Measurements from ENCODE around the gene SIL1.
A peak's percentile ranks its signal among the peaks of the same experiment; 100 is the strongest.
"Not testable (repeated sequence)": the region's sequence is repeated elsewhere in the genome, so short reads cannot be mapped to it uniquely, and the experiment has no call there.

Gene SIL1

GRCh38 chr5:139022528-139022927, 175.6 kb downstream of the SIL1 start:
- Histone ChIP-seq H3K36me3 (ENCODE audit: control insufficient read depth in 5 of 5, insufficient read depth in 5 of 5, low read length in 5 of 5) (peaks cover 19 to 44% (median 29%) of the 10 kb centered on the region in 5 donors), H3K9ac (ENCODE audit: low read length in 5 of 5) (no peak overlapping the region), H3K27me3 (ENCODE audit: control insufficient read depth in 5 of 5, insufficient read depth in 4 of 5, low read length in 5 of 5) (no peaks in the 10 kb centered on the region), H3K27ac (ENCODE audit: low read depth, low read length) (no peak overlapping the region), H3K4me1 (ENCODE audit: control insufficient read depth in 5 of 5, insufficient read depth in 5 of 5, low read length in 5 of 5) (peaks cover 0 to 9% (median 0%) of the 10 kb centered on the region in 5 donors), H3K4me3 (ENCODE audit: low read depth in 1 of 5, low read length in 5 of 5) (no peak overlapping the region), H3K9me3 (ENCODE audit: control insufficient read depth in 5 of 5, low read length in 5 of 5) (no peaks in the 10 kb centered on the region)

DNA sequence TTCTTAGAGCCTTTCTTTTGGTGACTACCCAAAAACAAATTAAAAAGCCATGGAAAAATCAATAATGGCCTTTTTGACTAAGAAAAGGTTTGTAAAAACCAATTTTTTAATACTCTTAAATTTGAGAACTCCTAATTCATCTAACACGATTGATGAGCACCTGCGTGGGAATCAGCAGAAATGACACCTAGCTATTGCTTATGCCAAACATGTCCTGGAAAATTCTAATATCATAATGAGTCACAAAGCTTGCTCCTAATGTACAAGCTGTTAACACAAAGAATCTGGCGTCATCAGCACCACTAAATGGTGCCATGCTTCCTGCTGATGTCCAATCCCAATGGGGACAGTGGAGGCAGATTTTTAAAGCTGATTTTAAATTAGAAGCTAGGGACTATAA, 176.8 kb downstream of the SIL1 start:
- H3K27ac ChIP-seq (ENCODE audit: low read depth, low read length), result no peak overlapping the region
- H3K36me3 ChIP-seq (ENCODE audit: control insufficient read depth in 5 of 5, insufficient read depth in 5 of 5, low read length in 5 of 5), result peaks cover 20 to 47% (median 30%) of the 10 kb centered on the region in 5 donors
- H3K27me3 ChIP-seq (ENCODE audit: control insufficient read depth in 5 of 5, insufficient read depth in 4 of 5, low read length in 5 of 5), result no peaks in the 10 kb centered on the region

DNA sequence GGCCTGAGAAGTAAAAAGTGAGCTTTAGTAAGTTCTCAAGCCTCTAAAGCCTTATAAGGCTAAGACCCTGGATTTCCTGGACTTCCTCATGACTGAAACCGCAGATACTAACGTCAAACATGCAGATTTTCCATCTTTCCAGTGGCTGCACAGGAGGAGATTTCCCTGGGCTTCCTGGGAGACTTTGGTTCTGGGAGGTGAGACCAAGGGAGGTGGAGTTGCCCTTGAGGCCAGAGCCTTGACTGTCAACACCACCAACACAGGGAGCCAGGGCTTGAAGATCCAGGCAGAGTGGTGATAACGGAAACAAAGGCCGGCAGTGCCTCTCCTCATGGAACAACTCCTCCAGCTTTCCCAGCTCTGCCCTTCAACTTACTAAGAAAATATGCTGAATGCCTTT, 178.3 kb downstream of the SIL1 start:
- H3K9ac ChIP-seq (ENCODE audit: low read length in 5 of 5), result no peak overlapping the region
- peaks cover 23 to 54% (median 26%) of the 10 kb centered on the region in 5 donors for H3K36me3 ChIP-seq (ENCODE audit: control insufficient read depth in 5 of 5, insufficient read depth in 5 of 5, low read length in 5 of 5)

More for the DNA sequence above, 176.8 kb downstream of the SIL1 start:
- Histone ChIP-seq H3K9me3 (ENCODE audit: control insufficient read depth in 5 of 5, low read length in 5 of 5) (no peaks in the 10 kb centered on the region), H3K4me3 (ENCODE audit: low read depth in 1 of 5, low read length in 5 of 5) (no peak overlapping the region), H3K4me1 (ENCODE audit: control insufficient read depth in 5 of 5, insufficient read depth in 5 of 5, low read length in 5 of 5) (peaks cover 0 to 9% (median 0%) of the 10 kb centered on the region in 5 donors), H3K9ac (ENCODE audit: low read length in 5 of 5) (no peak overlapping the region)

GRCh38 chr5:139019211-139019610, 179.0 kb downstream of the SIL1 start:
- no peaks in the 10 kb centered on the region for H3K27me3 ChIP-seq (ENCODE audit: control insufficient read depth in 5 of 5, insufficient read depth in 4 of 5, low read length in 5 of 5)
- H3K9me3 ChIP-seq (ENCODE audit: control insufficient read depth in 5 of 5, low read length in 5 of 5), result no peaks in the 10 kb centered on the region
- H3K4me1 ChIP-seq (ENCODE audit: control insufficient read depth in 5 of 5, insufficient read depth in 5 of 5, low read length in 5 of 5), result peaks cover 0 to 9% (median 0%) of the 10 kb centered on the region in 5 donors
- H3K4me3 ChIP-seq (ENCODE audit: low read depth in 1 of 5, low read length in 5 of 5), result no peak overlapping the region
- no peak overlapping the region for H3K9ac ChIP-seq (ENCODE audit: low read length in 5 of 5)
- H3K36me3 ChIP-seq (ENCODE audit: control insufficient read depth in 5 of 5, insufficient read depth in 5 of 5, low read length in 5 of 5), result peaks cover 21 to 55% (median 26%) of the 10 kb centered on the region in 5 donors
- H3K27ac ChIP-seq (ENCODE audit: low read depth, low read length), result no peak overlapping the region

More for the DNA sequence above, 178.3 kb downstream of the SIL1 start:
- peaks cover 0 to 9% (median 0%) of the 10 kb centered on the region in 5 donors for H3K4me1 ChIP-seq (ENCODE audit: control insufficient read depth in 5 of 5, insufficient read depth in 5 of 5, low read length in 5 of 5)
- no peaks in the 10 kb centered on the region for H3K27me3 ChIP-seq (ENCODE audit: control insufficient read depth in 5 of 5, insufficient read depth in 4 of 5, low read length in 5 of 5)
- H3K4me3 ChIP-seq (ENCODE audit: low read depth in 1 of 5, low read length in 5 of 5), result no peak overlapping the region
- no peak overlapping the region for H3K27ac ChIP-seq (ENCODE audit: low read depth, low read length)
- no peaks in the 10 kb centered on the region for H3K9me3 ChIP-seq (ENCODE audit: control insufficient read depth in 5 of 5, low read length in 5 of 5)

GRCh38 chr5:139017624-139018023, 180.5 kb downstream of the SIL1 start:
- peaks cover 19 to 53% (median 26%) of the 10 kb centered on the region in 5 donors for H3K36me3 ChIP-seq (ENCODE audit: control insufficient read depth in 5 of 5, insufficient read depth in 5 of 5, low read length in 5 of 5)
- H3K9me3 ChIP-seq (ENCODE audit: control insufficient read depth in 5 of 5, low read length in 5 of 5), result no peaks in the 10 kb centered on the region
- H3K4me1 ChIP-seq (ENCODE audit: control insufficient read depth in 5 of 5, insufficient read depth in 5 of 5, low read length in 5 of 5), result peaks cover 0 to 2% (median 0%) of the 10 kb centered on the region in 5 donors

GRCh38 chr5:139016186-139016585, 182.0 kb downstream of the SIL1 start:
- H3K4me3 ChIP-seq (ENCODE audit: low read depth in 1 of 5, low read length in 5 of 5), result no peak overlapping the region
- peaks cover 19 to 50% (median 26%) of the 10 kb centered on the region in 5 donors for H3K36me3 ChIP-seq (ENCODE audit: control insufficient read depth in 5 of 5, insufficient read depth in 5 of 5, low read length in 5 of 5)
- no peaks in the 10 kb centered on the region for H3K27me3 ChIP-seq (ENCODE audit: control insufficient read depth in 5 of 5, insufficient read depth in 4 of 5, low read length in 5 of 5)

More at GRCh38 chr5:139017624-139018023, 180.5 kb downstream of the SIL1 start:
- H3K9ac ChIP-seq (ENCODE audit: low read length in 5 of 5), result no peak overlapping the region
- no peak overlapping the region for H3K4me3 ChIP-seq (ENCODE audit: low read depth in 1 of 5, low read length in 5 of 5)
- no peak overlapping the region for H3K27ac ChIP-seq (ENCODE audit: low read depth, low read length)
- H3K27me3 ChIP-seq (ENCODE audit: control insufficient read depth in 5 of 5, insufficient read depth in 4 of 5, low read length in 5 of 5), result no peaks in the 10 kb centered on the region

DNA sequence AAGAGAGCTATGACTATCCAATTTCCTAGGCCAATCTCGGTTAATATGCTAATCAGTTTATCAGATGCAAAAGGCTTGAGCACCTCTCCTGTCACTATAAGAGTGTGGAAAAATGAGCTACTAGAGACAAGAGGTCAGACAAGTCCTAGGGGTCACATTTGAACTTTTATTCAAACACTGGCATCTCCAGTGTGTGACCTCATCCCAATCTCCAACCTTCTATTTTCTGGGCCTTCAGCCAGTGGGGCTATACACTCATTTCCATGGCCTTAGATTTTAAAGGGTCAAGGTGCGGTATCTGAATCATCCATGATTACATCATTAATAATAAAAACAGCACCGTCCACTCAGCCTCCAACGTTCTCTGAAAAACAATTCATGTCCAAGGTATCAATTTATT, 183.4 kb downstream of the SIL1 start:
- no peaks in the 10 kb centered on the region for H3K27me3 ChIP-seq (ENCODE audit: control insufficient read depth in 5 of 5, insufficient read depth in 4 of 5, low read length in 5 of 5)
- H3K4me3 ChIP-seq (ENCODE audit: low read depth in 1 of 5, low read length in 5 of 5), result no peak overlapping the region
- H3K4me1 ChIP-seq (ENCODE audit: control insufficient read depth in 5 of 5, insufficient read depth in 5 of 5, low read length in 5 of 5), result no peaks in the 10 kb centered on the region
- no peak overlapping the region for H3K27ac ChIP-seq (ENCODE audit: low read depth, low read length)
- no peak overlapping the region for H3K9ac ChIP-seq (ENCODE audit: low read length in 5 of 5)
- H3K9me3 ChIP-seq (ENCODE audit: control insufficient read depth in 5 of 5, low read length in 5 of 5), result no peaks in the 10 kb centered on the region
- peaks cover 9 to 36% (median 17%) of the 10 kb centered on the region in 5 donors for H3K36me3 ChIP-seq (ENCODE audit: control insufficient read depth in 5 of 5, insufficient read depth in 5 of 5, low read length in 5 of 5)

More at GRCh38 chr5:139016186-139016585, 182.0 kb downstream of the SIL1 start:
- Histone ChIP-seq H3K9ac (ENCODE audit: low read length in 5 of 5) (no peak overlapping the region), H3K4me1 (ENCODE audit: control insufficient read depth in 5 of 5, insufficient read depth in 5 of 5, low read length in 5 of 5) (no peaks in the 10 kb centered on the region), H3K9me3 (ENCODE audit: control insufficient read depth in 5 of 5, low read length in 5 of 5) (no peaks in the 10 kb centered on the region), H3K27ac (ENCODE audit: low read depth, low read length) (no peak overlapping the region)

- Histone ChIP-seq H3K36me3 (ENCODE audit: control insufficient read depth in 5 of 5, insufficient read depth in 5 of 5, low read length in 5 of 5) (peaks cover 0 to 14% (median 5%) of the 10 kb centered on the region in 5 donors), H3K9ac (ENCODE audit: low read length in 5 of 5) (no peak overlapping the region), H3K27me3 (ENCODE audit: control insufficient read depth in 5 of 5, insufficient read depth in 4 of 5, low read length in 5 of 5) (no peaks in the 10 kb centered on the region), H3K4me3 (ENCODE audit: low read depth in 1 of 5, low read length in 5 of 5) (no peak overlapping the region), H3K27ac (ENCODE audit: low read depth, low read length) (no peak overlapping the region), H3K9me3 (ENCODE audit: control insufficient read depth in 5 of 5, low read length in 5 of 5) (no peaks in the 10 kb centered on the region), H3K4me1 (ENCODE audit: control insufficient read depth in 5 of 5, insufficient read depth in 5 of 5, low read length in 5 of 5) (no peaks in the 10 kb centered on the region)
These were observed 186.0 kb downstream of the SIL1 start for GRCh38 chr5:139012176-139012575.

- H3K9me3 ChIP-seq (ENCODE audit: control insufficient read depth in 5 of 5, low read length in 5 of 5); H3K4me1 ChIP-seq (ENCODE audit: control insufficient read depth in 5 of 5, insufficient read depth in 5 of 5, low read length in 5 of 5); H3K27me3 ChIP-seq (ENCODE audit: control insufficient read depth in 5 of 5, insufficient read depth in 4 of 5, low read length in 5 of 5); H3K27ac ChIP-seq (ENCODE audit: low read depth, low read length); H3K9ac ChIP-seq (ENCODE audit: low read length in 5 of 5): not testable (repeated sequence)
- Histone ChIP-seq H3K4me3 (ENCODE audit: low read depth in 1 of 5, low read length in 5 of 5) (peak overlapping the region in 1 of 5 donors; percentile 34), H3K36me3 (ENCODE audit: control insufficient read depth in 5 of 5, insufficient read depth in 5 of 5, low read length in 5 of 5) (peaks cover 0 to 14% (median 3%) of the 10 kb centered on the region in 5 donors)
These were observed 187.0 kb downstream of the SIL1 start for GRCh38 chr5:139011156-139011555.

- no peak overlapping the region for H3K4me3 ChIP-seq (ENCODE audit: low read depth in 1 of 5, low read length in 5 of 5)
- H3K9me3 ChIP-seq (ENCODE audit: control insufficient read depth in 5 of 5, low read length in 5 of 5), result no peaks in the 10 kb centered on the region
- no peak overlapping the region for H3K27ac ChIP-seq (ENCODE audit: low read depth, low read length)
These were observed 193.5 kb downstream of the SIL1 start for GRCh38 chr5:139004374-139005307.

More at GRCh38 chr5:139004374-139005307, 193.5 kb downstream of the SIL1 start:
- Histone ChIP-seq H3K4me1 (ENCODE audit: control insufficient read depth in 5 of 5, insufficient read depth in 5 of 5, low read length in 5 of 5) (no peaks in the 10 kb centered on the region), H3K36me3 (ENCODE audit: control insufficient read depth in 5 of 5, insufficient read depth in 5 of 5, low read length in 5 of 5) (peaks cover 0 to 7% (median 0%) of the 10 kb centered on the region in 5 donors), H3K9ac (ENCODE audit: low read length in 5 of 5) (no peak overlapping the region), H3K27me3 (ENCODE audit: control insufficient read depth in 5 of 5, insufficient read depth in 4 of 5, low read length in 5 of 5) (no peaks in the 10 kb centered on the region)

All from subcutaneous abdominal adipose tissue (tissue), 5 donors.